Effector memory CD8-positive, alpha-beta T cell (primary cell): ENCODE data around the gene THBD.

Experiments
- ATAC-seq: fragments of 150-1000 bp; cut with Tn5 transposase; replicated peaks from 2 replicates; pipeline ENCODE4 v1.10.0; 2021; ENCODE audit warnings: mild to moderate bottlenecking, moderate library complexity
- DNase-seq, 3 experiments: peaks; one replicate each; pipeline ENCODE4 v3.0.0; 2021
- H3K27ac Mint-ChIP-seq, 2 donors: one replicate each; pipeline ENCODE4 v1.8.0; 2022; ENCODE audit warnings: mild to moderate bottlenecking in 2 of 2, mixed read lengths in 2 of 2, moderate library complexity in 2 of 2
- H3K27me3 Mint-ChIP-seq, 2 donors: one replicate each; pipeline ENCODE4 v1.8.0; 2022; ENCODE audit warnings: mixed read lengths in 2 of 2
- H3K36me3 Mint-ChIP-seq: one replicate; pipeline ENCODE4 v1.8.0; 2022; ENCODE audit warnings: mild to moderate bottlenecking, moderate library complexity, mixed read lengths; ENCODE audit not compliant: insufficient read depth
- H3K4me1 Mint-ChIP-seq, 2 donors: one replicate each; pipeline ENCODE4 v1.8.0; 2022; ENCODE audit warnings: low read depth in 2 of 2, mixed read lengths in 2 of 2
- H3K4me3 Mint-ChIP-seq, 2 donors: one replicate each; pipeline ENCODE4 v1.8.0; 2022; ENCODE audit warnings: mild to moderate bottlenecking in 2 of 2, mixed read lengths in 2 of 2, moderate library complexity in 2 of 2
- H3K9me3 Mint-ChIP-seq, 2 donors: one replicate each; pipeline ENCODE4 v1.8.0; 2022; ENCODE audit warnings: mixed read lengths in 2 of 2

The THBD gene

GRCh38 chr20:23090147-23090546 lies 40.7 kb upstream of the THBD start:
- ATAC-seq = no peak
- H3K4me1 Mint-ChIP-seq = peaks cover 5 to 6% of the 10 kb centered on the region in 2 donors
- peaks cover 16 to 40% of the 10 kb centered on the region in 2 donors for H3K27me3 Mint-ChIP-seq

GRCh38 chr20:23088866-23089265 lies 39.4 kb upstream of the THBD start:
- Mint-ChIP-seq H3K9me3 (no peaks in the 10 kb centered on the region), H3K4me3 (no peak overlapping the region), H3K27ac (peak overlapping the region in 1 of 2 donors; percentile 75), H3K36me3 (peaks cover 9% of the 10 kb centered on the region), H3K4me1 (peaks cover 5 to 10% of the 10 kb centered on the region in 2 donors), H3K27me3 (peaks cover 4 to 27% of the 10 kb centered on the region in 2 donors)
- no peak for ATAC-seq
- DNase-seq = no peak

More at GRCh38 chr20:23090147-23090546, 40.7 kb upstream of the THBD start:
- Mint-ChIP-seq H3K9me3 (no peaks in the 10 kb centered on the region), H3K4me3 (no peak overlapping the region), H3K27ac (no peak overlapping the region), H3K36me3 (peaks cover 6% of the 10 kb centered on the region)
- DNase-seq = no peak

- no peaks in the 10 kb centered on the region for H3K9me3 Mint-ChIP-seq
- ATAC-seq = no peak
- DNase-seq = no peak
- peaks cover 5 to 12% of the 10 kb centered on the region in 2 donors for H3K4me1 Mint-ChIP-seq
- H3K4me3 Mint-ChIP-seq = no peak overlapping the region
- H3K27ac Mint-ChIP-seq = peak overlapping the region in 1 of 2 donors; percentile 79
- peaks cover 4 to 21% of the 10 kb centered on the region in 2 donors for H3K27me3 Mint-ChIP-seq
- H3K36me3 Mint-ChIP-seq = peaks cover 9% of the 10 kb centered on the region
These were observed 38.2 kb upstream of the THBD start for GRCh38 chr20:23087587-23088251.

GRCh38 chr20:23086931-23087411 lies 37.5 kb upstream of the THBD start:
- ATAC-seq (no peak), DNase-seq (no peak)
- Mint-ChIP-seq H3K36me3 (peaks cover 9% of the 10 kb centered on the region), H3K9me3 (no peaks in the 10 kb centered on the region), H3K27me3 (peaks cover 4 to 21% of the 10 kb centered on the region in 2 donors), H3K4me1 (peaks cover 5 to 12% of the 10 kb centered on the region in 2 donors), H3K4me3 (peak overlapping the region in 1 of 2 donors; percentile 73), H3K27ac (peak overlapping the region in 1 of 2 donors; percentile 79)

- ATAC-seq (peak; percentile 77), DNase-seq (peak in 2 of 3 experiments; percentile 7 to 9)
- H3K27me3 Mint-ChIP-seq = peaks cover 4 to 21% of the 10 kb centered on the region in 2 donors
- H3K27ac Mint-ChIP-seq = peak within 1 kb of the TSS; percentile 74 to 79
- H3K4me3 Mint-ChIP-seq = peak within 1 kb of the TSS; percentile 53 to 73
- peaks cover 5 to 12% of the 10 kb centered on the region in 2 donors for H3K4me1 Mint-ChIP-seq
- peaks cover 9% of the 10 kb centered on the region for H3K36me3 Mint-ChIP-seq
- no peaks in the 10 kb centered on the region for H3K9me3 Mint-ChIP-seq
These were observed 36.6 kb upstream of the THBD start, which contains the start of gene CD93 for GRCh38 chr20:23086056-23086566. Gene CD93, minus strand, starts transcription at chr20:23086324. Its CDS starts 132 bp downstream, at chr20:23086192.

GRCh38 chr20:23085436-23086055 lies 36.1 kb upstream of the THBD start:
- DNase-seq (no peak), ATAC-seq (peak; percentile 29)
- H3K9me3 Mint-ChIP-seq = no peaks in the 10 kb centered on the region
- peaks cover 4 to 21% of the 10 kb centered on the region in 2 donors for H3K27me3 Mint-ChIP-seq
- peak overlapping the region in 1 of 2 donors; percentile 73 for H3K4me3 Mint-ChIP-seq
- H3K27ac Mint-ChIP-seq = peak overlapping the region; percentile 74 to 79
- H3K4me1 Mint-ChIP-seq = peaks cover 5 to 12% of the 10 kb centered on the region in 2 donors
- H3K36me3 Mint-ChIP-seq = peaks cover 9% of the 10 kb centered on the region

GRCh38 chr20:23084845-23085365 lies 35.4 kb upstream of the THBD start:
- H3K27ac Mint-ChIP-seq = peak overlapping the region in 1 of 2 donors; percentile 59
- DNase-seq = no peak
- H3K4me3 Mint-ChIP-seq = peak overlapping the region in 1 of 2 donors; percentile 67

GRCh38 chr20:23084282-23084844 lies 34.9 kb upstream of the THBD start:
- peaks cover 5 to 12% of the 10 kb centered on the region in 2 donors for H3K4me1 Mint-ChIP-seq
- no peaks in the 10 kb centered on the region for H3K9me3 Mint-ChIP-seq
- ATAC-seq (no peak), DNase-seq (no peak)
- H3K4me3 Mint-ChIP-seq = peak overlapping the region; percentile 22 to 67
- H3K27me3 Mint-ChIP-seq = peaks cover 4 to 21% of the 10 kb centered on the region in 2 donors
- peak overlapping the region in 1 of 2 donors; percentile 59 for H3K27ac Mint-ChIP-seq
- H3K36me3 Mint-ChIP-seq = peaks cover 9% of the 10 kb centered on the region

More at GRCh38 chr20:23084845-23085365, 35.4 kb upstream of the THBD start:
- H3K9me3 Mint-ChIP-seq = no peaks in the 10 kb centered on the region
- ATAC-seq = no peak
- peaks cover 5 to 12% of the 10 kb centered on the region in 2 donors for H3K4me1 Mint-ChIP-seq
- peaks cover 4 to 21% of the 10 kb centered on the region in 2 donors for H3K27me3 Mint-ChIP-seq
- peaks cover 9% of the 10 kb centered on the region for H3K36me3 Mint-ChIP-seq

- Mint-ChIP-seq H3K4me1 (peaks cover 5 to 12% of the 10 kb centered on the region in 2 donors), H3K36me3 (peaks cover 9% of the 10 kb centered on the region), H3K4me3 (peak overlapping the region; percentile 7 to 67), H3K9me3 (no peaks in the 10 kb centered on the region), H3K27me3 (peaks cover 4 to 18% of the 10 kb centered on the region in 2 donors), H3K27ac (peak overlapping the region in 1 of 2 donors; percentile 59)
- DNase-seq (no peak), ATAC-seq (no peak)
These were observed 34.2 kb upstream of the THBD start for GRCh38 chr20:23083553-23084220.

GRCh38 chr20:23082846-23083552 lies 33.5 kb upstream of the THBD start:
- DNase-seq = no peak
- H3K4me1 Mint-ChIP-seq = peaks cover 5 to 12% of the 10 kb centered on the region in 2 donors
- no peaks in the 10 kb centered on the region for H3K9me3 Mint-ChIP-seq
- H3K27me3 Mint-ChIP-seq = peaks cover 4 to 12% of the 10 kb centered on the region in 2 donors
- ATAC-seq = no peak
- peak overlapping the region; percentile 7 to 42 for H3K4me3 Mint-ChIP-seq
- peak overlapping the region in 1 of 2 donors; percentile 1 for H3K27ac Mint-ChIP-seq
- H3K36me3 Mint-ChIP-seq = peaks cover 9% of the 10 kb centered on the region

- H3K36me3 Mint-ChIP-seq = peaks cover 6% of the 10 kb centered on the region
- DNase-seq (no peak), ATAC-seq (no peak)
- no peaks in the 10 kb centered on the region for H3K27me3 Mint-ChIP-seq
- no peak overlapping the region for H3K27ac Mint-ChIP-seq
- no peaks in the 10 kb centered on the region for H3K9me3 Mint-ChIP-seq
- H3K4me1 Mint-ChIP-seq = peaks cover 2 to 8% of the 10 kb centered on the region in 2 donors
- no peak overlapping the region for H3K4me3 Mint-ChIP-seq
These were observed 31.9 kb upstream of the THBD start for GRCh38 chr20:23081263-23081819.

- peaks cover 3% of the 10 kb centered on the region for H3K36me3 Mint-ChIP-seq
- H3K27ac Mint-ChIP-seq = no peak overlapping the region
- DNase-seq (no peak), ATAC-seq (no peak)
- no peaks in the 10 kb centered on the region for H3K9me3 Mint-ChIP-seq
- H3K4me1 Mint-ChIP-seq = peaks cover 0 to 6% of the 10 kb centered on the region in 2 donors
- H3K27me3 Mint-ChIP-seq = no peaks in the 10 kb centered on the region
- no peak overlapping the region for H3K4me3 Mint-ChIP-seq
These were observed 31.0 kb upstream of the THBD start for GRCh38 chr20:23080521-23080920.
